HEK293 (cell line): ENCODE data around the gene ARPC5.

ENCODE experiments used
- CTCF ChIP-seq: fragments of 450-650 bp; formaldehyde crosslinking; IDR thresholded peaks from 2 replicates; pipeline ENCODE4 v1.5.1; 2016; ENCODE audit warnings: missing biosample characterization, missing genetic modification characterization
- PRDM10 ChIP-seq: fragments of 450-650 bp; formaldehyde crosslinking; IDR thresholded peaks from 2 replicates; pipeline ENCODE4 v1.5.1; 2016; ENCODE audit warnings: missing biosample characterization, missing genetic modification characterization
- ZBTB8A ChIP-seq: fragments of 450-650 bp; formaldehyde crosslinking; IDR thresholded peaks from 2 replicates; pipeline ENCODE4 v1.5.1; 2016; ENCODE audit warnings: missing biosample characterization, missing genetic modification characterization
- ZNF23 ChIP-seq: fragments of 450-650 bp; formaldehyde crosslinking; IDR thresholded peaks from 2 replicates; pipeline ENCODE4 v1.5.1; 2016; ENCODE audit warnings: missing biosample characterization, missing genetic modification characterization, borderline replicate concordance
- ZNF561 ChIP-seq: fragments of 450-650 bp; IDR thresholded peaks from 2 replicates; pipeline ENCODE4 v1.5.1; 2018; ENCODE audit warnings: missing biosample characterization, missing genetic modification characterization, borderline replicate concordance
- ZNF654 ChIP-seq: fragments of 450-650 bp; formaldehyde crosslinking; IDR thresholded peaks from 2 replicates; pipeline ENCODE4 v1.5.1; 2016; ENCODE audit warnings: low read depth, missing biosample characterization, missing genetic modification characterization
- TF ChIP-seq, protein P1 (sequence below): fragments of 450-650 bp; formaldehyde crosslinking; IDR thresholded peaks from 2 replicates; pipeline ENCODE4 v1.5.1; 2017; ENCODE audit warnings: missing biosample characterization, mild to moderate bottlenecking, missing genetic modification characterization, moderate library complexity

DNA sequence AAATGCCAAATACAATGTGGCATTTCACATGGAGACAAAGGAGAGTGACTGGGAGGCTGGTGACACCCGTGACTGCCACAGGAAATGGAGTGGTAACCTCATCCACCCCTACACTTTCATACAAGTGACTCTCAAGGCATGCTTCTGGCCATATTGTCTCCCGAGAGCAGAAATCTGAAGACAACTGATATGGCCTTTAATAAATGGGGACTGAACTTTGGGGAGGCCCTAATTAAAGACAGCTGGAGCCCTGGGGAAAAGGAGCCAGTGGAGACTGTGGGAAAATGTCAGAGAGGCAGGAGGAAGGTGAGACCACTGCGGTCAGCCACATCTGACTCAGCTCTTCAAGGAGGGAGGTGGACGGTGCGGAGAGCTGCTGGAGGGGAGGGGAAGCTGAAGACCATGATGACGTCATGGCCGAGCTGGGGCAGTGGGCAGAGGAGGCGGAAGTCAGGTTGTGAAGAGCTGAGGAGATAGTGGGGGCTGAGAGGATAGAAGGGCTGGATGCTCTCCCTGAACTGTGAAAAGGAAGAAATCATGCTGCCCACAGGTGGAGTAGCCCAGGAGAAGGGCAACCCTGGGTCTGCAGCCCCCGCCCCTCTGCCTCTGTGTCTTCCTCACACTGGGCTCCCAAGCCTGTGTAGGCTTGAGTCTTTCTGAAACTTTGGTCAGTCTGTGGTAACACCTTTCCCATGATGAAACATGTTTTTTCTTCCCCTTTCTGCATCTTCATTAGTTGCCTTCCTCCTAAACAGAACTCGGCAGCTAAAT is 31.4 kb downstream of the ARPC5 start:
- no peak for TF ChIP-seq ZNF654
- TF ChIP-seq, protein P1, sequence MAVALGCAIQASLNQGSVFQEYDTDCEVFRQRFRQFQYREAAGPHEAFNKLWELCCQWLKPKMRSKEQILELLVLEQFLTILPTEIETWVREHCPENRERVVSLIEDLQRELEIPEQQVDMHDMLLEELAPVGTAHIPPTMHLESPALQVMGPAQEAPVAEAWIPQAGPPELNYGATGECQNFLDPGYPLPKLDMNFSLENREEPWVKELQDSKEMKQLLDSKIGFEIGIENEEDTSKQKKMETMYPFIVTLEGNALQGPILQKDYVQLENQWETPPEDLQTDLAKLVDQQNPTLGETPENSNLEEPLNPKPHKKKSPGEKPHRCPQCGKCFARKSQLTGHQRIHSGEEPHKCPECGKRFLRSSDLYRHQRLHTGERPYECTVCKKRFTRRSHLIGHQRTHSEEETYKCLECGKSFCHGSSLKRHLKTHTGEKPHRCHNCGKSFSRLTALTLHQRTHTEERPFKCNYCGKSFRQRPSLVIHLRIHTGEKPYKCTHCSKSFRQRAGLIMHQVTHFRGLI, result no peak
- no peak for TF ChIP-seq ZNF23
- no peak for TF ChIP-seq ZBTB8A (tag by site-specific recombination)
- no peak for TF ChIP-seq PRDM10
- no peak for TF ChIP-seq ZNF561 (tag by site-specific recombination)
- no peak for TF ChIP-seq CTCF (tag by site-specific recombination)
